Activated T-cell treated with anti-CD3 and anti-CD28 coated beads, Interleukin-2, amount 50 U/mL, for 72 hours (primary cell): Measurements from ENCODE around the gene GALM. TPM values are rescaled to one million over a fixed set of nuclear protein-coding genes. Genes with fewer than 3 reads are reported as not detected.
"Not testable (repeated sequence)": the region's sequence is repeated elsewhere in the genome, so short reads cannot be mapped to it uniquely, and the experiment has no call there.

Source experiments
- ATAC-seq, 2 donors: fragments of 150-1000 bp; cut with Tn5 transposase; replicated peaks in 1 of 2; 2 replicates each; pipeline ENCODE4 v1.10.0; 2021; ENCODE audit warnings: moderate library complexity in 2 of 2, mild to moderate bottlenecking in 1 of 2
- DNase-seq, 2 donors: peaks; one replicate each; pipeline ENCODE4 v3.0.0; 2021 to 2022; ENCODE audit warnings: mixed read lengths in 1 of 2
- H3K27ac Mint-ChIP-seq: one replicate; pipeline ENCODE4 v1.8.0; 2022; ENCODE audit warnings: mild to moderate bottlenecking, moderate library complexity, mixed read lengths
- H3K27me3 Mint-ChIP-seq: one replicate; pipeline ENCODE4 v1.8.0; 2022; ENCODE audit warnings: low read depth, mixed read lengths
- H3K36me3 Mint-ChIP-seq, 2 donors: one replicate each; pipeline ENCODE4 v1.8.0; 2022; ENCODE audit warnings: mixed read lengths in 2 of 2, mild to moderate bottlenecking in 1 of 2; ENCODE audit not compliant: insufficient read depth in 2 of 2
- H3K4me1 Mint-ChIP-seq: one replicate; pipeline ENCODE4 v1.8.0; 2022; ENCODE audit warnings: low read depth, mixed read lengths
- H3K4me3 Mint-ChIP-seq, 2 donors: one replicate each; pipeline ENCODE4 v1.8.0; 2022; ENCODE audit warnings: mild to moderate bottlenecking in 2 of 2, mixed read lengths in 2 of 2, moderate library complexity in 2 of 2
- H3K9me3 Mint-ChIP-seq, 2 donors: one replicate each; pipeline ENCODE4 v1.8.0; 2022; ENCODE audit warnings: mixed read lengths in 2 of 2
- total RNA-seq, 2 donors: library from RNA; stranded (reverse); gene quantifications; one replicate each; pipeline ENCODE4 v1.2.3, GENCODE V29; 2022

The GALM gene
- total RNA-seq, 2 donors from 2014 or later, result 97.8 to 114 TPM

DNA sequence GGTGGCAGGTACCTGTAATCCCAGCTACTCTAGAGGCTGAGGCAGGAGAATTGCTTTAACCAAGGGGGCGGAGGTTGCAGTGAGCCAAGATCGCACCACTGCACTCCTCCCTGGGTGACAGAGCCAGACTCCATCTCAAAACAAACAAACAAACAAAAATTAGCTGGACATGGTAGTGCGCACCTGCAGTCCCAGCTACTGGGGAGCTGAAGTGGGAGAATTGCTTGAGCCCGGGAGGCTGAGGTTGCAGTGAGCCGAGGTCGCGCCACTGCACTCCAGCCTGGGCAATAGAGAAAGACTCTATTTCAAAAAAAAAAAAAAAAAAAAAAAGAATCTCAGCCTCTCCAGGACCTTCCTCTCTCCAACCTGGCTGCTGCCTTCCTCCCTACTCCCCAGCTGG is 65.2 kb downstream of the GALM start:
- Mint-ChIP-seq H3K27ac (peak overlapping the region; percentile 60), H3K4me1 (no peaks in the 10 kb centered on the region), H3K9me3 (no peaks in the 10 kb centered on the region), H3K4me3 (no peak overlapping the region), H3K27me3 (no peaks in the 10 kb centered on the region), H3K36me3 (peaks cover 11 to 25% of the 10 kb centered on the region in 2 donors)
- DNase-seq (no peak), ATAC-seq (no peak)

DNA sequence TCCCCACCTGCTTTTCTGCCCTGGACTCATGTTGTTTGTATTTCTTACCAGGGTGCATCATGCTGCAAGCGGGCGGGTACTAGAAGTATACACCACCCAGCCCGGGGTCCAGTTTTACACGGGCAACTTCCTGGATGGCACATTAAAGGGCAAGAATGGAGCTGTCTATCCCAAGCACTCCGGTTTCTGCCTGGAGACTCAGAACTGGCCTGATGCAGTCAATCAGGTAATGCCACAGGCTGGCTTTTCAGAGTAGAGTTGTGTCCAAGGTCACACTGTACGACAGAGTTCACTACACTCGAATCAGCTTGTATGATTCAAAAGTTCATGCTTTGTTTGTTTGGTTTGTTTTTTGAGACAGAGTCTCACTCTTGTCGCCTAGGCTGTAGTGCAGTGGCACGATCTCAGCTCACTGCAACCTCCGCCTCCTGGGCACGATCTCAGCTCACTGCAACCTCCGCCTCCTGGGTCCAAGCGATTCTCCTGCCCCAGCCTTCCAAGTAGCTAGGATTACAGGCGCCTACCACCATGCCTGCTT is 65.8 kb downstream of the GALM start:
- peak in 1 of 2 donors; percentile 3 for ATAC-seq
- Mint-ChIP-seq H3K9me3 (no peaks in the 10 kb centered on the region), H3K4me1 (no peaks in the 10 kb centered on the region), H3K36me3 (peaks cover 11 to 25% of the 10 kb centered on the region in 2 donors), H3K27me3 (no peaks in the 10 kb centered on the region), H3K4me3 (no peak overlapping the region), H3K27ac (no peak overlapping the region)
- no peak for DNase-seq

DNA sequence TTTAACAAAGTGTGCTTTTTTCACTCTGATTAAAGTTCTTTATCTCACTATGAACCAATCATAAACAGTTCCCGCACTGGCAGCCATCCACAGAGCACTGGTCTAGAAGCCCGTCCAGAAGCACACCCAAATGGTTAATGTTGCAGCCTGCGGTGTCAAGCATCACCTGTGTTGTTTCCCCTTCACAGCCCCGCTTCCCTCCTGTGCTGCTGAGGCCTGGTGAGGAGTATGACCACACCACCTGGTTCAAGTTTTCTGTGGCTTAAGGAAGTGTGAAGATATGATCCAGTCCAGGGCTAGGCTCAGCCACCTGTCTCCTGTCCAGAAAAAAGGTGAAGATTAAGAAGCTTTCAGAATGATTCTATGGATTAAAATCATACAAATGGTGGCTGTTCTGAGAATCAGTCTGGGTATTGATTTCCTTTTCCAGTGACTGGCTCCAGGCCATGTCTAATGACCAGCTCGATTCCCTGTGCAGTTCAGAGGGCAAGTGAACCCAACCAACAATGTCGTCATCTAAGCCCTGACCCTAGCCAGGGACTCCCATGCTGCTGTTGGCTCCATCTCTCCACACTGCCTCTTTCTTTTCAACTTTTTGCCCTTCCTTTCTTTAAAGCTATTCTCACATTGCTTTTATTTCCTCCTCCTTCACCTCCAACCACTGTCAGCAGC is 67.5 kb downstream of the GALM start:
- DNase-seq, result no peak

DNA sequence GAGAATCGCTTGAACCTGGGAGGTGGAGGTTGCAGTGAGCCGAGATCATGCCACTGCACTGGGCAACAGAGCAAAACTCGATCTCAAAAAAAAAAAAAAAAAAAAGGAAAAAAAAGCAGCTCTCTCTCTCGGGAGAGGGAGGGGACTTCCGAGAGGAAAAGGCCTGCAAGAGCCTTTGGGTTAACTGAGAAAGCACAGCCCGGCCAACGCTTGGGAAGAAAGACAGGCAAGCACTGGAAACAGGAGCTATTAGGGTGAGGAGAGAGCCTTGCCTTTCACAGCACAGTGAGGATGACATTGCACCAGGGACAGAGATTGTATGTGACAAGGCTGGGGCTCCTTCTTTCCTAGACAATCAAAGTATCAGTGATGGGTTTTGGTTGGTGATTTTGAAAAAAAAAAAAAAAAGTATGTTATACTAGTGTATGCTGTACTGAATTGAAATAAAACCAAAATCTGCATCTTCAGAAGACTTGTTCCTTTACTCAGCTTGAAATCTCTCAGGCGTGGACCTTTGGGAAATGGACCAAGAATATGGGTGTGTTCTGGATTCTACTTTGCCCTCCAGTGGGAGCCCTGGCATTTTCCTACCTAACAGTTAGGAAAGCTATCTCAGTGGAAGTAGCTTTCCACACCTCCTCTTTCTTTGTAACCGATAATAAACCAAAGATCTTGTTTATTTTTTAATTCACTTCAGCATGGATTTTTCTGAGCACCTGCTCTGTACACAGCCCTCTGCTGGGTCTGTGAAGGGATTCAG is 68.6 kb downstream of the GALM start:
- Mint-ChIP-seq H3K27me3 (no peaks in the 10 kb centered on the region), H3K36me3 (peaks cover 14 to 36% of the 10 kb centered on the region in 2 donors), H3K9me3 (peaks cover 0 to 2% of the 10 kb centered on the region in 2 donors), H3K4me3 (no peak overlapping the region), H3K4me1 (peaks cover 10% of the 10 kb centered on the region), H3K27ac (peak overlapping the region; percentile 56)
- DNase-seq, result no peak
- ATAC-seq, result no peak

More for the DNA sequence above, 67.5 kb downstream of the GALM start:
- H3K9me3 Mint-ChIP-seq, result no peaks in the 10 kb centered on the region
- H3K36me3 Mint-ChIP-seq, result peaks cover 11 to 32% of the 10 kb centered on the region in 2 donors
- H3K27me3 Mint-ChIP-seq, result no peaks in the 10 kb centered on the region
- no peak for ATAC-seq
- H3K4me3 Mint-ChIP-seq, result no peak overlapping the region
- peak overlapping the region; percentile 56 for H3K27ac Mint-ChIP-seq
- peaks cover 6% of the 10 kb centered on the region for H3K4me1 Mint-ChIP-seq

DNA sequence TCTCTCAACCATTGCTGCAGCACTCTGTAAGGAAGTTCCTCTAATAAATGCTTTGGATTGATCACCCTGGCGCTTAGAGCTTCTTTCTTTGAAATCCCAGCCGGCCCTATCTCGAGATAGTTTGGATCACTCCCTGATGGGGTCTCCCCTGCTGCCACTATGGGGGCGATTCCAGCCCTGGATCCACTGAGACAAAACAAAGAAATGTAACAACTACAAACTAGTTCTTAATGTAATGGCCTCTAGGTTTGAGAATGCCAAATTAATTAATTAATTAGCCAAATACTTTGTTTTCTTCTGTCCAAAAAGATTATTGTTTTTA is 70.0 kb downstream of the GALM start:
- peaks cover 13 to 32% of the 10 kb centered on the region in 2 donors for H3K36me3 Mint-ChIP-seq
- H3K9me3 Mint-ChIP-seq, result peaks cover 0 to 2% of the 10 kb centered on the region in 2 donors

DNA sequence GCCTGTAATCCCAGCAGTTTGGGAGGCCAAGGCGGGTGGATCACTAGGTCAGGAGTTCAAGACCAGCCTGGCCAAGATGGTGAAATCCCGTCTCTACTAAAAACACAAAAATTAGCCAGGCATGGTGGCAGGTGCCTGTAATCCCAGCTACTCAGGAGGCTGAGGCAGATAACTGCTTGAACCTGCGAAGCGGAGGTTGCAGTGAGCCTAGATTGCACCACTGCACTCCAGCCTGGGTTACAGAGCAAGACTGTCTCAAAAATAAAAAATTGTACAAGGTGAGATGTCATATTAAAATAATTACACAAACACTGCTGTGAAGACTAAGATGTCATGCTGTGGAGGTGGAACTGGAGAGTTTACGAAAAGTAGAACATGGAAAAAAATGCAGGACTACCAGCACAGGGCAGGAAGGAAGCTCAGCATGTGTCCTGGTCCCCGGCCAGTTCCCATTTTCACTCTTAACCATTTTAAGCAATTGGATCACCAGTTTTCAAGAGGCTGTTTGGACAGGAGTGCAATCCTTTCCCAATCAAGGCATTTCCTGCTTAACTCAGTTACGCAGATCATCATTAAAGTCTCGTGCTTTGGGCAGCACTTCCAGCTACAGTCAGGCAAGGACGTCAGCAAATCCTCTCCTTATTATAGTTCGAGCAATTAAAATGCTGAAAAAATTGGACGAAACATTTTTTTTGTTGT is 71.2 kb downstream of the GALM start:
- Mint-ChIP-seq H3K4me1 (peaks cover 14% of the 10 kb centered on the region), H3K27ac (peak overlapping the region; percentile 83), H3K36me3 (peaks cover 10 to 29% of the 10 kb centered on the region in 2 donors)
- not testable (repeated sequence) for DNase-seq, H3K9me3 Mint-ChIP-seq, H3K27me3 Mint-ChIP-seq, ATAC-seq, H3K4me3 Mint-ChIP-seq

More for the DNA sequence above, 70.0 kb downstream of the GALM start:
- Mint-ChIP-seq H3K27ac (peak overlapping the region; percentile 83), H3K4me1 (peaks cover 10% of the 10 kb centered on the region), H3K27me3 (no peaks in the 10 kb centered on the region), H3K4me3 (no peak overlapping the region)
- ATAC-seq (no peak), DNase-seq (no peak)

DNA sequence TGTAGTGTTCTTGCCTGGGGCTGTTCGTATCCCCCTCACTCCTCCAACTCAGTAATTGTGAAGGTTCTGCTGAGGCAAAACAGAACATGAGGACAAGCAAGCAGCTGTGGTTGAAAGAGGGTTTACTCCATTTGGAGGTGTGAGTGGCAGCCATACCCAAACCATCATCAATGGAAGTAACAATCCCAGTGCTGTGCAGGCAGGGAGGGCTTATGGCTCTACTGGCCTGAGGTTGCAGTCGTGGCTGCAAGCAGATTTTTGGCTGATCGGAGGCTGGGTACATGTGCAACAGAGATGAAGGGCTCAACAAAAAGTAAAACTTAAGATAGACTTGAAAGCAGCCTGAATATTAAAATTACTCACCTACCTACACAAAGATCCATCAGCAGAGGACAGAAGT is 72.0 kb downstream of the GALM start:
- peak in 1 of 2 donors; percentile 2 for ATAC-seq
- Mint-ChIP-seq H3K27me3 (no peaks in the 10 kb centered on the region), H3K4me3 (no peak overlapping the region), H3K27ac (peak overlapping the region; percentile 87), H3K9me3 (peaks cover 0 to 2% of the 10 kb centered on the region in 2 donors), H3K4me1 (peaks cover 16% of the 10 kb centered on the region), H3K36me3 (peaks cover 10 to 30% of the 10 kb centered on the region in 2 donors)
- no peak for DNase-seq

DNA sequence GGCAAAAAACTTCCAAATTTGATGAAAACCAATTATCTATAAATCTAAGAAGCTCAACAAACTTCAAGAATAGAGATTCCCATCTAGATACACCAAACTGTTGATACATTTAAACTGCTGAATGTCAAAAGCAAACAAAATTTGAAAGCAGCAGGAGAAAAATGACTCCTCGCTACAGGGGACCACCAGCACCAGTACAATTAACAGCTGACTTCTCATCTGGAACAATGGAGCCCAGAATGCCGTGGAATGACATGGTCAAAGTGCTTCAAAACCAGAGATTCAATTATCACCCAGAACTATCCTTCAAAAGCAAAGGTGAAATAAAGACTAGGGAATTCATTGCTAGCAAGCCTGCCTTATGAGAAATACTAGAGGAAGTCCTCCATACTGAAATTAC is 73.6 kb downstream of the GALM start:
- H3K36me3 Mint-ChIP-seq, result peaks cover 9 to 30% of the 10 kb centered on the region in 2 donors
- no peak for DNase-seq
- no peaks in the 10 kb centered on the region for H3K27me3 Mint-ChIP-seq
- H3K27ac Mint-ChIP-seq, result peak overlapping the region; percentile 92
- peak overlapping the region in 1 of 2 donors; percentile 39 for H3K4me3 Mint-ChIP-seq
- H3K4me1 Mint-ChIP-seq, result peaks cover 29% of the 10 kb centered on the region
- no peak for ATAC-seq
- H3K9me3 Mint-ChIP-seq, result peaks cover 0 to 2% of the 10 kb centered on the region in 2 donors

DNA sequence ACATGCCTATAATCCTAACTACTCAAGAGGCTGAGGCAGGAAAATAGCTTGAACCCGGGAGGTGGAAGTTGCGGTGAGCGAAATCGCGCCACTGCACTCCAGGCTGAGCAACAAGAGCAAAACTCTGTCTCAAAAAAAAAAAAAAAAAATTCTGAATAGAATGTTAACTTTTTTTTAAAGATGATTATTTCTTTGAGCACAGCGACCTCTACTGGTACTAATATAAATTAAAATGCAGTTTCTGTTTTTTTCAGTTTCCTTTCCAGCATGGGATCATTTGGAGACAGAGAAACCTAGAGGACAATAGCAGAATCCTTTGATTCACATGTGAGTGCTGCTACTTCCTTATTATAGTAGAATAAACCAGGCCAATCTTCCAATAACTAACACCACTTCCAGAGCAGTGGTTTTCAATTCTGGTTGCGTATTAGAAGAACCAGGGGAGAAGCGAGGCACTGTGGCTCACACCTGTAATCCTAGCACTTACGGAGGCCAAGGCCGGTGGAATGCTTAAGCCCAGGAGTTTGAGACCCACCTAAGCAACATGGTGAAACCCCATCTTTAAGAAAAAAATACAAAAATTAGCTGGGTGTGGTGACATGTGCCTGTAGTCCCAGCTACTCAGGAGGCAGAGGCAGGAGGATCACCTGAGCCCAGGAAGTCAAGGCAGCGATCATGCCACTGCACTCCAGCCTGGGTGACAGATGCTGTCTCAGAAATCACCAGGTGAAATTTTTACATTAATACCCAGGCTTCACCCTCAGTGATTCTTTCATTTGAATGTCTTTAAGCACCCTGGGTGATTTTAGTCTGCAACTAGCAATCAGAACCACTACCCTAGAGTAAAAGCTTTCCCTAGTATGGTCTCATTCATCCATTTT is 75.2 kb downstream of the GALM start:
- Mint-ChIP-seq H3K4me1 (peaks cover 43% of the 10 kb centered on the region), H3K4me3 (peak overlapping the region in 1 of 2 donors; percentile 12), H3K27me3 (no peaks in the 10 kb centered on the region), H3K9me3 (peaks cover 0 to 2% of the 10 kb centered on the region in 2 donors), H3K36me3 (peaks cover 12 to 43% of the 10 kb centered on the region in 2 donors), H3K27ac (peak overlapping the region; percentile 75)
- no peak for DNase-seq
- ATAC-seq, result peak; percentile 14 to 24

DNA sequence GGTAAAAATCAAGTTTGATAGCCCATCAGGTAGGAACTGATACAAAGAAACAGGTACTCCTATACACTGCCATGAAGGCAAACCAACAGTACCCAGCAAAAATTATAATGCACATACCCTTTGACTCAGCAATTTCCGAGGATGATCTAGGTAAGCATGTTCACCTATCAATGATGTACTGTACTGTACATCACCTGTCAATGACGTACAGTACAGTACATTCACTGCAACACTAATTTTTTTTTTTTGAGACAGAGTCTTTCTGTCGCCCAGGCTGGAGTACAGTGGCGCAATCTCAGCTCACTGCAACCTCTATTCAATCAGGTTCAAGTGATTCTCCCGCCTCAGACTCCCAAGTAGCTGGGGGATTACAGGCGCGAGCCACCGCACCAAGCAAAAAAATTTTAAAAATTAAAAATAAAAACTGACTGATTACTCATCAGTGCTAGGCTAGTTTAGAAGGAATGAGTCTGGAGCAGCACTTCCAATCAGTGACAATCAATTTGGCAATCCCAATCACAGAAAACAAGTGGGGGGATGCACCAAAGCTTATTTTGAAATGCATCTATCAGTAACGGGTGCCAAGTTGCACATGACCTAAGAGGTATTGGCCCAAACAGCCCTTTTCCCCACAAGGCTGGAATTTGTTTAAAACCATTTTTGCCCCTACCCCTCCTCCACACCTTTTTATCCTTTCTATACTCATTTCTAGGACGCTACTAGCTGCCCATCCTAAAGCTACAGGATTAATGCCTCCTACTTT is 77.1 kb downstream of the GALM start:
- peaks cover 24 to 59% of the 10 kb centered on the region in 2 donors for H3K36me3 Mint-ChIP-seq
- no peak overlapping the region for H3K4me3 Mint-ChIP-seq
- peak overlapping the region; percentile 98 for H3K27ac Mint-ChIP-seq
- no peak for DNase-seq
- H3K9me3 Mint-ChIP-seq, result peaks cover 0 to 2% of the 10 kb centered on the region in 2 donors
- ATAC-seq, result peak; percentile 20 to 21
- H3K27me3 Mint-ChIP-seq, result no peaks in the 10 kb centered on the region
- peaks cover 59% of the 10 kb centered on the region for H3K4me1 Mint-ChIP-seq

DNA sequence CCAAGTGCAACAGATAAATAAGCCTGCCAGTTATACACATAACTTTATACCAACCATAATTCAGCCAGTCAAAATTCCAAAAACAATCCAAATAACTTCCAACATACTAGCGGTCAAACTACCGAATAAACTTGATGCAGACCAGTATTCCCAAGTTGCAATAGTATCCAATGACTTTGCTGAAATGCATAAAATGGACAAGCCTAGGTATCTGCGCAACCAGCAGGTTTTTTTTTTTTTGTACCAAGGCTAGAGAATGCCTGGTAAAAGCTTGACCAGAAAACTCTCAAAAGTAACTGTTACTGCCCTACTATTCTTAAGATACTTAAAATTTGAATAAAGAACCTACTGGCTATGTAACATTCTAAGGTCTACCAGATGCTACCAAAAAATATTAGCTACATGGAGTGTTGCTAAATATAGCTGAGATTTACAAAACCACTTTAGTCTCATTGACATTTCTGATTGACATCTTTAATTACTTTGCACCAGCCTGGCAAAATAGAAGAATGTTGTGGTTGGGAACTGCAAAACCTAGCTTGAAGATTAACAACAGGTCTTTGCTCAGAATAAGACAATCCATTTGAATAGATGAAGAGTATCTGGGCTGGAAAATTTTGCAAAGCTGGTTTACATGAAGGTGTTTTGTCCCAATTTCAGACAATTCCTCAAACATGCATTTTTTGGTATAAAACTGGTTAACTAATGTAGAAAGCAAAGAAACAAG is 77.9 kb downstream of the GALM start:
- Mint-ChIP-seq H3K4me3 (peak overlapping the region in 1 of 2 donors; percentile 62), H3K27ac (peak overlapping the region; percentile 98), H3K27me3 (no peaks in the 10 kb centered on the region), H3K4me1 (peaks cover 65% of the 10 kb centered on the region), H3K36me3 (peaks cover 29 to 60% of the 10 kb centered on the region in 2 donors), H3K9me3 (peaks cover 0 to 2% of the 10 kb centered on the region in 2 donors)
- no peak for DNase-seq
- no peak for ATAC-seq
